Body of pancreas (tissue), 4 donors: ENCODE data around the gene KLHL22. TPM values are rescaled to one million over a fixed set of nuclear protein-coding genes. Genes with fewer than 3 reads are reported as not detected.

Experiments used
- ATAC-seq: fragments of 150-250 bp; one replicate; pipeline ENCODE4 v1.9.1; 2016
- DNase-seq, 4 donors: peaks; one replicate each; pipeline ENCODE4 v3.0.0-alpha.2; 2019
- H3K27ac ChIP-seq, 4 donors: fragments of 200-600 bp; sonication (generic); 1 replicate in 3 of 4; 2 replicates in 1 of 4; pipeline versions ENCODE4 v1.5.1 to v1.6.1; 2016 to 2019; ENCODE audit warnings: mild to moderate bottlenecking in 1 of 4, mixed read lengths in 1 of 4, moderate library complexity in 1 of 4
- H3K27me3 ChIP-seq, 2 donors: fragments of 200-600 bp; sonication (generic); one replicate each; pipeline ENCODE4 v1.6.0; 2016; ENCODE audit warnings: mild to moderate bottlenecking in 1 of 2
- H3K36me3 ChIP-seq, 2 donors: fragments of 200-600 bp; sonication (generic); replicated peaks in 1 of 2; 2 replicates each; pipeline ENCODE4 v1.5.1; 2016; ENCODE audit warnings: low read depth in 2 of 2; ENCODE audit not compliant: insufficient read depth in 1 of 2
- H3K4me1 ChIP-seq: fragments of 200-600 bp; sonication (generic); one replicate; pipeline ENCODE4 v1.6.0; 2016
- H3K4me3 ChIP-seq, 2 donors: fragments of 200-600 bp; sonication (generic); 1 replicate in 1 of 2; 2 replicates in 1 of 2; pipeline ENCODE4 v1.5.1; 2016 to 2019
- H3K9me3 ChIP-seq, 3 donors: fragments of 200-600 bp; sonication (generic); 1 replicate in 2 of 3; 2 replicates in 1 of 3; pipeline ENCODE4 v1.5.1; 2016
- CTCF ChIP-seq, 7 experiments: fragments of 450-650 bp in 4 of 7; fragments of 200-600 bp in 3 of 7; sonication (generic) in 3 of 7; IDR thresholded peaks; one replicate each; pipeline ENCODE4 v1.5.1; 2016 to 2019; ENCODE audit warnings: antibody characterized with exemption in 7 of 7
- POLR2A ChIP-seq, 3 donors: fragments of 450-650 bp; IDR thresholded peaks; one replicate each; pipeline ENCODE4 v1.6.1; 2016; ENCODE audit warnings: antibody characterized with exemption in 3 of 3, mild to moderate bottlenecking in 2 of 3
- WGBS, 2 donors: methylation state at CpG; one replicate each; pipeline ENCODE4 v1.1.5; 2017; 5-methylcytosine and 5-hydroxymethylcytosine counted together
- intact Hi-C: fragments of 100-400 bp; cut with DNase I; formaldehyde crosslinking; loops from one replicate; pipeline ENCODE4 v1.15.1; 2023
- total RNA-seq, 2 donors: library from RNA; depleted of rRNA; stranded (reverse); fragments of >200 nt; gene quantifications; one replicate each; pipeline ENCODE4 v1.1.0, GENCODE V29; 2016

Gene KLHL22
- total RNA-seq, 2 donors from 2014 or later: 10.1 to 11.9 TPM

- ATAC-seq (peak; percentile 24), DNase-seq (no peak)
- TF ChIP-seq POLR2A (IDR thresholded peaks at IDR 0.05): no peak
- no peak for TF ChIP-seq CTCF (IDR thresholded peaks at IDR 0.05)
- peaks cover 26% of the 10 kb centered on the region for H3K4me1 ChIP-seq
- intact Hi-C loops: no loop called here
- WGBS, 2 donors: 4 to 5% methylated on average over 23 to 53 of the region's 61 CpGs
- no peak overlapping the region for H3K4me3 ChIP-seq
- H3K9me3 ChIP-seq: no peaks in the 10 kb centered on the region
- peak overlapping the region in 1 of 4 donors; percentile 40 for H3K27ac ChIP-seq
- H3K27me3 ChIP-seq: peaks cover 0 to 15% of the 10 kb centered on the region in 2 donors
- no peaks in the 10 kb centered on the region for H3K36me3 ChIP-seq
These were observed 58.6 kb downstream of the KLHL22 start for GRCh38 chr22:20436768-20437612.

- intact Hi-C loops: no loop called here
- WGBS, 2 donors: 2 to 20% methylated on average over 1 to 54 of the region's 56 CpGs
- Histone ChIP-seq H3K4me1 (peaks cover 31% of the 10 kb centered on the region), H3K9me3 (no peaks in the 10 kb centered on the region), H3K36me3 (no peaks in the 10 kb centered on the region), H3K27ac (no peak overlapping the region), H3K27me3 (peaks cover 0 to 15% of the 10 kb centered on the region in 2 donors), H3K4me3 (no peak overlapping the region)
- DNase-seq: no peak
- no peak for TF ChIP-seq POLR2A (IDR thresholded peaks at IDR 0.05)
- no peak for TF ChIP-seq CTCF (IDR thresholded peaks at IDR 0.05)
- ATAC-seq: no peak
These were observed 59.3 kb downstream of the KLHL22 start for GRCh38 chr22:20436307-20436767.

- Histone ChIP-seq H3K9me3 (no peaks in the 10 kb centered on the region), H3K27ac (no peak overlapping the region), H3K36me3 (no peaks in the 10 kb centered on the region), H3K4me1 (peaks cover 38% of the 10 kb centered on the region), H3K4me3 (no peak overlapping the region), H3K27me3 (peaks cover 0 to 15% of the 10 kb centered on the region in 2 donors)
- intact Hi-C loops: no loop called here
- ATAC-seq (no peak), DNase-seq (no peak)
- no peak for TF ChIP-seq POLR2A (IDR thresholded peaks at IDR 0.05)
- no peak for TF ChIP-seq CTCF (IDR thresholded peaks at IDR 0.05)
- WGBS, 2 donors: 76 to 93% methylated on average over 4 to 11 of the region's 11 CpGs
These were observed 59.9 kb downstream of the KLHL22 start for GRCh38 chr22:20435436-20436306.

GRCh38 chr22:20434773-20435172, 60.8 kb downstream of the KLHL22 start:
- 93 to 100% methylated on average over 3 of the region's 3 CpGs for WGBS, 2 donors
- H3K4me1 ChIP-seq: peaks cover 46% of the 10 kb centered on the region

More at GRCh38 chr22:20434773-20435172, 60.8 kb downstream of the KLHL22 start:
- H3K27me3 ChIP-seq: peaks cover 0 to 20% of the 10 kb centered on the region in 2 donors
- no peak for TF ChIP-seq CTCF (IDR thresholded peaks at IDR 0.05)
- no peak for TF ChIP-seq POLR2A (IDR thresholded peaks at IDR 0.05)
- no peak overlapping the region for H3K4me3 ChIP-seq
- intact Hi-C loops: no loop called here
- H3K9me3 ChIP-seq: no peaks in the 10 kb centered on the region
- H3K27ac ChIP-seq: no peak overlapping the region
- no peak for ATAC-seq
- no peaks in the 10 kb centered on the region for H3K36me3 ChIP-seq
- DNase-seq: no peak
